ENCODE results near the gene XIRP1.

Gene XIRP1

GRCh38 chr3:39185959-39186691 lies 6.3 kb downstream of the XIRP1 start:
- no peak for DNase-seq
- peaks cover 20 to 24% of the 10 kb centered on the region in 2 donors for H3K4me1 Mint-ChIP-seq
- peaks cover 0 to 8% of the 10 kb centered on the region in 2 donors for H3K36me3 Mint-ChIP-seq
- no peaks in the 10 kb centered on the region for H3K9me3 Mint-ChIP-seq
- ATAC-seq (replicated peaks): no peak
- H3K27ac Mint-ChIP-seq: no peak overlapping the region
- H3K27me3 Mint-ChIP-seq: no peaks in the 10 kb centered on the region
- H3K4me3 Mint-ChIP-seq: no peak overlapping the region

- peaks cover 18 to 23% of the 10 kb centered on the region in 2 donors for H3K4me1 Mint-ChIP-seq
- peaks cover 0 to 8% of the 10 kb centered on the region in 2 donors for H3K36me3 Mint-ChIP-seq
- no peak overlapping the region for H3K4me3 Mint-ChIP-seq
- no peak for DNase-seq
- ATAC-seq (replicated peaks): no peak
- no peaks in the 10 kb centered on the region for H3K27me3 Mint-ChIP-seq
- H3K9me3 Mint-ChIP-seq: no peaks in the 10 kb centered on the region
- peak overlapping the region; percentile 69 for H3K27ac Mint-ChIP-seq
These were observed 7.0 kb downstream of the XIRP1 start for GRCh38 chr3:39185326-39185958.

DNA sequence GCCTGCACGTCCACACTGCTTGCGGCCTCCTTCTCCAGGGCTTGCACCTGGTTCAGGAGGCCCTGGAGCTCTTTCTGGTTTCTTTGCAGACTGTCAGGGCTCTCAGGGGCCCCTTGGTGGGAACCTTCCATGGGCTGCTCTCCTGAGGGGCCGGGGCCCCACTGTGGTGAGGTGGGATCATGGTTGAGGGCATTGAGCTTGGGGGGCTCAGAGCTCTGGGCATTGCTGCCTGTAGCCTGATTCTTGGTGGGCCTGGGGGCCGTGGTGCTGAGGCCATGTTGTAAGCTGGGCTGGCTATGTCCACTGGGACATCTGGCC lies 7.5 kb downstream of the XIRP1 start:
- peak overlapping the region; percentile 69 for H3K27ac Mint-ChIP-seq
- H3K9me3 Mint-ChIP-seq: no peaks in the 10 kb centered on the region
- no peak overlapping the region for H3K4me3 Mint-ChIP-seq
- H3K4me1 Mint-ChIP-seq: peaks cover 21 to 23% of the 10 kb centered on the region in 2 donors
- no peaks in the 10 kb centered on the region for H3K27me3 Mint-ChIP-seq
- H3K36me3 Mint-ChIP-seq: peaks cover 0 to 8% of the 10 kb centered on the region in 2 donors
- DNase-seq: no peak
- ATAC-seq (replicated peaks): no peak

DNA sequence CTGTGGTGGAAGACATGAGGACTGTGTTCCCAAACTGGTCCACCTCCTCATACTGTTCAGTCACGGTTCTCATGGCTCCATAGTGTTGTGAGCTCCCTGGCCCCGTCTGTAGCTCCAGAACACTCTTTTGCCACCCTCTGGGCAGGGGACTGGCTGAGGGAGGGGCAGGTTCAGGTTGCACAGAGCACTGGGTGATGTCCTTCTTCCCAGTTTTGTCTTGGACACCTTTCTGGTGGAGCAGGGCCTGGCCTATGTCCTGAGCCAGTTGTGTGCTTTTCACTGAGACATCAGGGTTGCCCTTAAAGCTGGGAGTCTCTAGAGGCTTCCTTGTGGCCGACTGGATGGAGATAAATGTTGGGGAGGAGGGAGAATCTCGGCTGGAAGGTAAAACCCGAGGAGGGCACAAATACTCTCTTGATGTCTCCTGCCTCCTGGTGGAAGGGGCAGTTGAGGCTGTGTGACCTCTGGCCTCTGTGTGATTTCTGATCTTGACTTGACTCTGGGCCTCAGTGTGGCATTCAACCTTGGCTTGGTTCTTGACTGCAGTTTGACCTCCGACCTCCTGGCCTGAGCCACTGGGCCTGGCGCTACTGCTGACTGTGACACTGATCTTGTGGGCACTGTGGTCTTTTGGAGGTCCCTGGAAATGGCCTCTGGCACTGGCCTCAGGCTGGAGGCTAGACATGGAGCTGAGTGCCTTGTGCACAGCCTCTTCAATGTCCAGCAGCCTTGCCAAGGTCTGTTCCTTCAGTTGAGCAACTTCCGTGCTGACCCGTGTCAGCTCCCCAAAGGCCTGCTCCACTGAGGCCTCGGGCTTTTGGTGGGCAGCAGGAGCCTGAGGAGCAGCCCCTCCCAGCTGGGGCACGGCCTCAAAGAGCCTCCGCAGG lies 8.1 kb downstream of the XIRP1 start:
- Mint-ChIP-seq H3K4me1 (peaks cover 20% of the 10 kb centered on the region in 2 donors), H3K9me3 (no peaks in the 10 kb centered on the region), H3K27ac (no peak overlapping the region), H3K4me3 (no peak overlapping the region), H3K27me3 (no peaks in the 10 kb centered on the region), H3K36me3 (peaks cover 0 to 3% of the 10 kb centered on the region in 2 donors)
- DNase-seq (no peak), ATAC-seq (replicated peaks) (no peak)

DNA sequence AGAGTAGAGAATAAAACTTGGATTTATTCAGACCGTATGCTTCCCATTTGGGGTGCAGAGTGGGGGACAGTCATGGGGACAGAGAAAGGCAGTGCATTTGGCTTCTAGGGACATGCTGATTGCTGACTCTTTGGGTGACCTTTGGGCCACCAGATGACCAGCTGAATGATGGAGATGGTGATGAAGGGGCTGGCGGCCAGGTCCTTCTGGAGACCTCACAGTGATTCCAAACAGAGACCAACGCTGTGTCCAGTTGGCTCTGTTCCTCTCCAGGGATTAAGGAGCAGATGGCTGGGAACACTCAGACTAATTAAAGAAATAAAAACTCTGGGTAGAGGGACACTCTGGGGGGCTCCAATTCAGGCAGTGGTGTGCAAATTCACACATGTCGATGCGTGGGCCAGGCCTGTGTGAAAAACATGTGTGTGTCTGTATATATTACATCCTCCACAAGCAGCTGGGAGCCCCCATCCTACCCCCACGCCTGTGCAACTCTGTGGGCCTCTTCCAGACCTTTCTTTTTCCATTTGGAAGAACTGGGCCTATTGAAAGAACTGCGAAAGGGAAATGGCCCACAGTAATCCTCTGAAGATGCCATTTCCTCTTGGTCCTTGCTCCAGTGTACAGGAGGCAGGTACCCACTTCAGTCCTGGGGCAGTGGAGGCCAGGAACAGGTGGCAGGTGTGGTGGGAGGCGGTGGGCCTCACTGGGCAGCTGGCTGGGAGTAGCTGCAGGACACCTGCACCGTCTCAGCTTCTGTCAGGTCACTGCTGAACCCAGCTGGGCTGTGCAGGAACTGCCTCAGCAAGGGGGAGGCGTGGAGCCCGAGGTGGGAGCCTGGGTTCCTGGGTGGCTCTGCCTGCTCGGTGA lies 8.9 kb downstream of the XIRP1 start:
- no peak for ATAC-seq (replicated peaks)
- Mint-ChIP-seq H3K9me3 (no peaks in the 10 kb centered on the region), H3K4me1 (peaks cover 25% of the 10 kb centered on the region in 2 donors), H3K27me3 (no peaks in the 10 kb centered on the region), H3K36me3 (peaks cover 0 to 3% of the 10 kb centered on the region in 2 donors), H3K4me3 (no peak overlapping the region), H3K27ac (no peak overlapping the region)
- no peak for DNase-seq

DNA sequence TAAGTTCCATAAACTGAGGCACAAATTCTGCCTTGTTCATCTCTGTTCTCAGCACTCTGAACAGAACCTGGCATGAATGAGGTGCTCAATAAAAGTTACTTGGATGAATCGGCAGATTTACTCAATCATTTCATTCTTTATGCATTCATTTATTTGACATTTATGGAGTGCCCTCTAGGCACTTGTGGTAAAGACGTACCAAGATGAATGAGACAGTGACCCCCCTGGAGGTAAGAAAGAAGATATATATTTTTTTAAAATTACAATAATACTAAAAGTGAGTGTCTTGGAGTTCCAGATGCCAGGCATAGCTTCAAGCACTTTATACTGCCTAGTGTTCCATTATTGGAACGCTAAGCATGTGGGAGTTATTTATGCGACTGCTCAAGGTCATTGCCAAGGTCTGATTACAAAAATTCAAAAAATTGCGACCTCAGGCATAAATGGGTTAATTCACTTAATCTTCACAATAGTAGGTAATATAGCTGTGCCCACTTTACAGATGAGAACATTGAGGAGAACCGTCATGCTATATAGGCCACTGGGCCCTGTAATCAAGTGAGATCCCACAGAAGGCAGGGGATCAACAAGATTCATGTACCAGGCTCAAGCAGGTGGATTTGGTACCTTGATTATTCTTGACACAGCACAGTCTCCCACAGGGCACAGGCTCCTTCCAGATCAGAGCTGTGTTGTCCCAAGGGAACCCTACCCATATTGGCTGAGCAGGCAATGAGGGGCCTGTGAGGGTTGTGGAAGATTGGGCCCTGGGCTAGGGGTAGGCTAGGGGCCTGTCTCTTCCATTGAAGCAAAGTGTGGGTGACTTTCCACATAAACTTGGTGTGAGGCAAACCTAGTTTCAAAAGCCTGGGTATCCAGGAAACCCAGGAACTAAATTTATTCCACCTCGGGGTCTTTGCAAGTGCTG lies 10.7 kb downstream of the XIRP1 start:
- H3K36me3 Mint-ChIP-seq: no peaks in the 10 kb centered on the region
- no peaks in the 10 kb centered on the region for H3K9me3 Mint-ChIP-seq
- H3K27me3 Mint-ChIP-seq: no peaks in the 10 kb centered on the region
- peak overlapping the region; percentile 53 for H3K27ac Mint-ChIP-seq
- peak overlapping the region; percentile 79 to 86 for H3K4me3 Mint-ChIP-seq
- peaks cover 24 to 28% of the 10 kb centered on the region in 2 donors for H3K4me1 Mint-ChIP-seq
- DNase-seq: no peak
- no peak for ATAC-seq (replicated peaks)

- Mint-ChIP-seq H3K4me3 (peak overlapping the region; percentile 84 to 86), H3K27ac (peak overlapping the region; percentile 74), H3K36me3 (no peaks in the 10 kb centered on the region), H3K4me1 (peaks cover 24 to 28% of the 10 kb centered on the region in 2 donors), H3K27me3 (no peaks in the 10 kb centered on the region), H3K9me3 (no peaks in the 10 kb centered on the region)
- DNase-seq (peak; percentile 80), ATAC-seq (replicated peaks) (peak; percentile 87 to 88)
These were observed 11.6 kb downstream of the XIRP1 start for GRCh38 chr3:39180546-39181346.

DNA sequence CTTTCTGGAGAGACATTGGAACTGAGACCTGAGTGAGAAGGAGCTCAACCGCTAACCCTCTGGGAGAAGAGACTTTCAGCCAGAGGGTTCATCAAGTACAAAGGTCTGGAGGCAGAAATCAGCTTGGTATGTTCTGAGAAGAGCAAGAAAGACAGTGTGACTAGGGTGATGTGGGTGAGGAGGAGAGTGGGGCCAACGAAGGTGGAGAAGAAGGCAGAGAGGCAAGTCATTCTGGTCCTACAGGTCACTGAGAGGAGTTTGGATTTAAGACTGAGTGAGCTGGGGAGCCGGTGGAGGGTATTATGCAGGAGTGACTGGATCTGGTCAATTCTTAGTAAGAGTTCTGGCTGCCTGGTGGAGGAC lies 12.2 kb downstream of the XIRP1 start:
- no peaks in the 10 kb centered on the region for H3K36me3 Mint-ChIP-seq
- DNase-seq: no peak
- H3K27me3 Mint-ChIP-seq: no peaks in the 10 kb centered on the region
- ATAC-seq (replicated peaks): peak in 1 of 2 donors; percentile 5
- H3K4me1 Mint-ChIP-seq: peaks cover 24 to 28% of the 10 kb centered on the region in 2 donors
- peak overlapping the region; percentile 84 to 86 for H3K4me3 Mint-ChIP-seq
- H3K27ac Mint-ChIP-seq: peak overlapping the region; percentile 74
- no peaks in the 10 kb centered on the region for H3K9me3 Mint-ChIP-seq

DNA sequence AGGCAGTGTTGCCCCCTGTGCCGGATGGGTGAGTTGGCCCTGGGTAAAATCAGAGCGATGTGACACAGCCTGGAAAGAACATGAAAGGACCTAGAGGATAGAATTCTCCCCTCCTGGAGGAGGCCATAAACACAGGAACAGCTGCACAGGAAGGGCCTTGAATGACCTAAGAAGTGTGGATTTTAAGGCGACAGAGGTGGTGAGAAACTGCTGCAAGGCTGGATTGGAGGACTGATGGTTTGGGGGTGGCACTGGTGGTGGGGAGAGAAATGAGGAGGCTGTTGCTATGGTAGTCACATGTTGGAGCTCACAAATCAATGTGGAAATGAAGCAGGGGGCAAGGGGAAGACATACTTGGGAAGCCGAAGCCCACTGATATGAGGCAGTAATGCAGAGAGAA lies 13.8 kb downstream of the XIRP1 start:
- no peaks in the 10 kb centered on the region for H3K27me3 Mint-ChIP-seq
- ATAC-seq (replicated peaks) (no peak), DNase-seq (no peak)
- H3K9me3 Mint-ChIP-seq: no peaks in the 10 kb centered on the region
- peaks cover 24 to 28% of the 10 kb centered on the region in 2 donors for H3K4me1 Mint-ChIP-seq
- no peaks in the 10 kb centered on the region for H3K36me3 Mint-ChIP-seq
- no peak overlapping the region for H3K27ac Mint-ChIP-seq
- H3K4me3 Mint-ChIP-seq: peak overlapping the region; percentile 23

DNA sequence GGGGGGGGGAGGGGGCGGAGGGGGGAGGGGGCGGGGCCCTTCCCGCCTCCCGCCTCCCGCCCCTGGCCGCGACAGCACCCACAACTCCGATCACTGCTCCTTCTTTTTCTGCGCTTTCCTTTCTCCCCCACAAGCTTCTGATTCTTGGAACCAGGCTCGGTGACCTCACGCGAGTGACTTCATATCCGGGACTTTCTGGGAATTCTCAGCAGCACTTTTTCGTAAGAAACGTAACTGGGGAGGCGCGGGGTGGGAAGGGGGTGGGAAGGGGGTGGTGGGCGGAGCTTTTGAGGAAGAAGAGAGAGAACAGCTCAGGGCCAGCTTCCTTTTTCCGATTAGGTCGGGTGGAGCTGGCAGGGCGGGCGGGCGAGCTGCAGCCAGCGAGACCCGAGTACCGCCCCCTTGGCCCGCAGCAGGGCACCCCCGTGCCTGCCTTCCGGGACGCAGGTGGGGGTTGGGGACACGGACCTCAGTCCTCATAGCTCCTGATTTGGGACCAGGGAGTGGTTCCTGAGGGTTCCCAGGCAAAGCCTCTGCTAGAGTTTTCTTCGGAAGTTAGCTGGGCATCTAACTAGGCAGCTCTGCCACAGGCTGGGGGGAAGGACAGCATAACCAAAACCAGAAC lies 14.6 kb downstream of the XIRP1 start:
- ATAC-seq (replicated peaks): peak; percentile 60 to 63
- H3K27ac Mint-ChIP-seq: peak overlapping the region; percentile 83
- no peaks in the 10 kb centered on the region for H3K27me3 Mint-ChIP-seq
- H3K9me3 Mint-ChIP-seq: no peaks in the 10 kb centered on the region
- peaks cover 24 to 28% of the 10 kb centered on the region in 2 donors for H3K4me1 Mint-ChIP-seq
- DNase-seq: peak; percentile 53
- no peaks in the 10 kb centered on the region for H3K36me3 Mint-ChIP-seq
- H3K4me3 Mint-ChIP-seq: peak overlapping the region; percentile 71 to 74

DNA sequence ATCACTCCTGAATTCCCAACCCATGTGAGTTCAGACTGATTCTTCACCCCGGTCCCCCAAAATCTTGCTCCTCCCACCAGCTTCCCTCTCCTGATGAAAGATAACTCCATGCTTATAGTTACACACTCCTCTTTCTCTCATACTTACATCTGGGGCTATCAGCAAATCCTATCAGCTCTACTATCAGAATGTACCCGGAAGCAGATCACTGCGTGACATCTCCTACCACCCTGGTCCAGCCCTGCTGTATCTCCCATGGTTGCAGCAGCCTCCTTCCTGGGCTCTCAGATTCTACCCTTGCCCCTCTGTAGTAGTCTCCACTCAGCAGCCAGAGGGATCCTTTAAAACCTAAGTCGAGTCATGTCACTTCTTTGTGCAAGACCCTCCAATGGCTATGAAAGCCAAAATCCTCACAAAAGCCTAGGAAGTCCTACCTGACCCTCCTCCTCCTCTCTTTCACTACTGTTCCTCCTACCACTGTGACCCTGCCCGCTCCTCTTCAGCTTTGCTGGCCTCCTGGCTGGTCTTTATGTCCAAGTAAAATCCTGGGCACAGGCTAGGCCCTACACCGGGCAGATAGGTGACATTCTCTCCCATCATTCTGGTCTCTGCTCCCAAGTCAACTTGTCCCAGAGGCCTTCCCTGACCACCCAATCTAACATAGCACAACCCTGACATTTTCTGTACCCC lies 16.2 kb downstream of the XIRP1 start:
- no peak overlapping the region for H3K4me3 Mint-ChIP-seq
- DNase-seq (no peak), ATAC-seq (replicated peaks) (no peak)
- H3K27ac Mint-ChIP-seq: peak overlapping the region; percentile 1
- no peaks in the 10 kb centered on the region for H3K9me3 Mint-ChIP-seq
- H3K36me3 Mint-ChIP-seq: no peaks in the 10 kb centered on the region
- peaks cover 18 to 24% of the 10 kb centered on the region in 2 donors for H3K4me1 Mint-ChIP-seq
- H3K27me3 Mint-ChIP-seq: no peaks in the 10 kb centered on the region
